NCI-H2029 treated with DMSO at 0.1 percent for 48 hours (cell line): ENCODE data around the gene STMP1.

Source experiments
- DNase-seq: peaks from one replicate; lab custom pipeline; 2025; lab: John Stamatoyannopoulos, UW

Gene STMP1

DNA sequence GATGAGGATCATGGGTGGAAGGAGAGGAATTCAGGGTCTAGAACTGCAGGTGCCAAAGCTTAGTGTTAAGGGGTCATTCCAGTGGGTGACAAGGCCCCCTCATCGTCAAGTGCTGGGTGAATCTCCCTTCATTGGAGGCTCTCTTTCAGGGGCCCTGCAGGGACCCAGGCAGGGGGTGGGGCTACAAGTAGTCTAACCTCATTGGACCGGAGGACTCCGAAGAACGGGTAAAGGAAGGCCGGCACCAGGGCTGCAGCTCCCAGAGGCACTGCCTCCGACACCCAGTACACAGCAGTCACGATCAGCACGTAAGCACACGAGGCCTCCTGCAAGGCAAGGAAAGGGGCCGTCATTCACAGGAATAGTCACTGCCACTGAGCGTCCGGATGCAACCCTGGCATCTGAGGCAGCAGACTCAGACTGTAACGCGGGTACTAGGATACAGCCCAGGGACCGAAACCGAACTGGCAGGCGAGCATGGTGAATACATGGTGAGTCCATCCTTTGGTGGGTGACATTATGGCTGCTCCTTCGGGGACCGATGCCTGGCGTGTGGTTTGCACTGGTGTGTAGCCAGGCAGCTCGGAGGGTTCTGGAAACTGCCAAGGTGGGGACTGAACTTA is 59.0 kb downstream of the STMP1 start:
- DNase-seq = no peak

DNA sequence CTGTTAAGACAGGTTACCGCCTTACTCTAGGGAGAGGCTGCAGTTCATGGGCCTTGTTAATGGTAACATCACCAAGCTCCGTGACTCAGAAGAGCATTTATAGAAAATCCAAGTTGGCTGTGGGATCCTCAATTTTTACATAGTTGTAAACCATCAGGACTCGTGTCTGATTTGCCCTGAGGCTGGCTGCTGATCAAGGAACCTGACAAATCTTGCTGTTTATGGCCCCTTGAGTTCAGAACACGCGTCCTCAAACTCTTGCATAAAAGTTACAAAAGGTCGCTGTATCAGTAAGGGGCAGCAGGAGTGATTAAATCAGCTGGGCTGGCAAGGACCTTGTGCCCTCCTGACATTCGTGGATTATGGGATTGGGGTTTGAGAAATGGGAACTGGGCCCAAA is 61.1 kb downstream of the STMP1 start:
- no peak for DNase-seq
